GM12865 (cell line): ENCODE data around the gene SMARCAD1.

Experiments used
- DNase-seq: peaks from one replicate; pipeline ENCODE4 v3.0.0; 2010; ENCODE audit warnings: low read depth
- H3K4me3 ChIP-seq: 2 replicates; pipeline ENCODE4 v1.5.1; 2011; ENCODE audit warnings: mild to moderate bottlenecking, low read depth, low read length, control low read depth
- TF ChIP-seq, protein P1 (sequence below): IDR thresholded peaks from 2 replicates; pipeline ENCODE4 v1.5.1; 2011; ENCODE audit warnings: low read length, control low read depth, low read depth, inconsistent platforms; ENCODE audit not compliant: insufficient read depth; ENCODE audit errors: missing control alignments

The SMARCAD1 gene

DNA sequence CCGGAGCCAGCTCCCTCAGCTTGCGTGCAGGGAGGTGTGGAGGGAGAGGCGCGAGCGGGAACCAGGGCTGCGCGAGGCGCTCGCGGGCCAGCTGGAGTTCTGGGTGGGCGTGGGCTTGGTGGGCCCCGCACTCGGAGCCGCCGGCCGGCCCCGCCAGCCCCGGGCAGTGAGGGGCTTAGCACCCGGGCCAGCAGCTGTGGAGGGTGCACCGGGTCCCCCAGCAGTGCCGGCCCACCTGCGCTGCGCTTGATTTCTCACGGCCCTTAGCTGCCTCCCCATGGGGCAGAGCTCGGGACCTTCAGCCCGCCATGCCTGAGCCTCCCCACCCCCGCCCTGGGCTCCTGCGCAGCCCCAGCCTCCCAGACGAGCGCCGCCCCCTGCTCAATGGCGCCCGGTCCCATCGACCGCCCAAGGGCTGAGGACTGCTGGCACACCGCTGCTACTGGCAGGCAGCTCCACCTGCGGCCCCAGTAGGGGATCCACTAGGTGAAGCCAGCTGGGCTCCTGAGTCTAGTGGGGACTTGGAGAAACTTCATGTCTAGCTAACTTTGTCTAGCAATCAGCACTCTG is 37.8 kb upstream of the SMARCAD1 start:
- no peak overlapping the region for H3K4me3 ChIP-seq
- TF ChIP-seq, protein P1, sequence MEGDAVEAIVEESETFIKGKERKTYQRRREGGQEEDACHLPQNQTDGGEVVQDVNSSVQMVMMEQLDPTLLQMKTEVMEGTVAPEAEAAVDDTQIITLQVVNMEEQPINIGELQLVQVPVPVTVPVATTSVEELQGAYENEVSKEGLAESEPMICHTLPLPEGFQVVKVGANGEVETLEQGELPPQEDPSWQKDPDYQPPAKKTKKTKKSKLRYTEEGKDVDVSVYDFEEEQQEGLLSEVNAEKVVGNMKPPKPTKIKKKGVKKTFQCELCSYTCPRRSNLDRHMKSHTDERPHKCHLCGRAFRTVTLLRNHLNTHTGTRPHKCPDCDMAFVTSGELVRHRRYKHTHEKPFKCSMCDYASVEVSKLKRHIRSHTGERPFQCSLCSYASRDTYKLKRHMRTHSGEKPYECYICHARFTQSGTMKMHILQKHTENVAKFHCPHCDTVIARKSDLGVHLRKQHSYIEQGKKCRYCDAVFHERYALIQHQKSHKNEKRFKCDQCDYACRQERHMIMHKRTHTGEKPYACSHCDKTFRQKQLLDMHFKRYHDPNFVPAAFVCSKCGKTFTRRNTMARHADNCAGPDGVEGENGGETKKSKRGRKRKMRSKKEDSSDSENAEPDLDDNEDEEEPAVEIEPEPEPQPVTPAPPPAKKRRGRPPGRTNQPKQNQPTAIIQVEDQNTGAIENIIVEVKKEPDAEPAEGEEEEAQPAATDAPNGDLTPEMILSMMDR, result no peak
- no peak for DNase-seq

DNA sequence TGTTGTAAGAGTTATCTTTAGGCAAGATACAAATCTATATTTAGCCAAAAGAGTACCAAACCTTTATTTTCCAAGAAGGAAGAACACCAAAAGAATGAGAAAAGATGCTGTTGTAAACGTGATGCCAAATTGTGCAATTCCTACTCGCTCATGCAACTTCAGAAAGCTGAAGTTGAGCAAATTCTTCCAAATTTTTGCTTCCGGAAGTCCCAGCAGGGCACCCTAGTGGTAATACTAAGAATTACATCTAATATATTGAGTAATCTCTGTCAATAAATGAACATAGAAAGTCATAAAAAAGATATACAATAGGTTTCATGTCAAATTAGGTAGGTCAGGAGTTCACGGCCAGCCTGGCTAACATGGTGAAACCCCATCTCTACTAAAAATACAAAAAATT is 36.0 kb upstream of the SMARCAD1 start:
- no peak for DNase-seq
- no peak overlapping the region for H3K4me3 ChIP-seq
- TF ChIP-seq, protein P1, result peak; percentile 18

DNA sequence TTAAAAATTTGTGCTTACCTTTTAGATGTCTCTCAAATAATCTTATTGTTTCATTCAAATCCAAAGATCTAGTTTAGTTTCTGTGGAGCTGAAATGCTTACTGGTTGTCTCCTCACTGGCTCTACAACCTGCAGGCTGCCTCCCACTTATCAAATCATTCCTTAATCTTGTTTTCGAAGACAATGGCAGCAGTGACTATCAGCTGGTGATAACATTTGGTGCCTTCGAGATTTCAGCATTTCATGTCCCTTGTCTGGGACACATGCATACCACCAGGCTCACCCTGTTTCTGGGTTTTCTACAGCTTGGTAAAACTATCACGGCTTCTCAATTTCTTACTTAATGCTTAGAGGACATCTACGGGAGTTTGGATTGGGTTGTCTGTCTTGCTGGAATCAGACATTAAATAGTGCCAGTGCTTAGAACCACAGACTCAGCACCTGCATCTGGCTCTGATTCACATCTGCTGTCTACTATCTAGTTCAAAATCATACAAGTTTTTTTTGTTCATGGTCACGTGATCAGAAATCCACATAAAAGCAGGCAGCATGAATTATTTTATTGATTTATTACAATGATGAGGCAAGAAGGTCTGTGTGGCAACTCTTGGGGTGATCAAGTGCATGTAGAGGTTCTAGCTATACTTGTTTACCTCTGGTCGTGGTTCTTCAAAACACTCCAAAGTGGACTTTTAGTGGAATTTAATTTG is 32.0 kb upstream of the SMARCAD1 start:
- TF ChIP-seq, protein P1, result no peak
- no peak overlapping the region for H3K4me3 ChIP-seq
- no peak for DNase-seq

DNA sequence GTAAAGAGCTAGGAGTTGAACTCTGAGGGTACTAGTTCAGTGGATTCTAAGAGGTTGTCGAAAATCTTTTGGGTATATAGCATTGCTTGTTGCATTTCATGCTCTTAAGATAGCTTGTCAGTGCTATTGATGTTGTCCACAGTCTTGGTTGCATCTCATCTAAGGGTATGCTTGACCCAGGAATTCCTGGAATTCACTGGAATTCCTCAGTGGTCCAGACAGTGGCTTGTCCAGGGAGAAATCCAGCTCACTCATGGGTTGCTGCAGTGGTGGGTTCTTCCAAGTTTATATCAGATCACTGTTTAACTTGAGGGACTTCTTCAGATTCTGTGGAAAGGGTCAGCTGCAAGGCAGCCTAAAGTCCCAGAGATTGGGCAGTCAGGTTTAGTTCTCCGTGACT is 29.8 kb upstream of the SMARCAD1 start:
- TF ChIP-seq, protein P1, result no peak
- no peak for DNase-seq
- H3K4me3 ChIP-seq, result no peak overlapping the region

DNA sequence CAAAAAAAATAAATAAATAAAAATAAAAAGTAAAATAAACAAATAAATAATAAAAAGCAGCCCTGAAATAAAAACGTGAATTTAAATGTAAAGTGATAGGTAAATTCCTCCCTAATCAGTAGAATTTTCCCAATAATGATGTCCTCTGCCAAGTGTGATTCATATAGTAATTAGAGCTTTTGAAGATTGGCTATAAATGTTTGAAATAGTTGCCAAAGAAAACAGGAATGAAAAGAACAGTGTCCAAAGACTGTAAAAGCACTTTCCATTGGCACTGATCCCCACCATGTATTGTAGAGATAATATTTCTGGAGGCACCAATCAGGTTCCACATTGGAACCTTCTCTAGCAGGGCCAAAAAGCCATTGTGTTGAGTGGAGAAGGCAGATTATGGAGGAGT is 25.9 kb upstream of the SMARCAD1 start:
- no peak for DNase-seq
- TF ChIP-seq, protein P1, result no peak
- no peak overlapping the region for H3K4me3 ChIP-seq

DNA sequence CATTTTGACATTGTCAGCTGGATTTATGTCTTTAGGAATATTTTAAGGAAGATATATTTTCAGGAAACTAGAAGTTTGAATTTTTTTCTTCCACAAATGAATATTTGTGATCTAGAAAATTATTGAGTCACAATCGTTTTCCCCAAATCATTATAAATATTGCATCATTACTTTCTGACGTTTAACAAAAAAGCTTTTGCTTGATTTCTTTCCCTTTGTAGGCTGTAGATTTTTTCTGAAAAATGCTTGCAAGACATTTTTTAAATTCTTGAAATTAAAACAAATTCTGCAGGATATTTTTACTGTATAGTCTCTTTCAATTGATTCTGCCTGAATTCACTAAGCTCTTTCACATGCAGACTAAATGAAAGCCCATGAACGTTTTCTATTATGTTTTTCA is 4.9 kb upstream of the SMARCAD1 start:
- H3K4me3 ChIP-seq, result no peak overlapping the region
- DNase-seq, result no peak
- TF ChIP-seq, protein P1, result no peak

DNA sequence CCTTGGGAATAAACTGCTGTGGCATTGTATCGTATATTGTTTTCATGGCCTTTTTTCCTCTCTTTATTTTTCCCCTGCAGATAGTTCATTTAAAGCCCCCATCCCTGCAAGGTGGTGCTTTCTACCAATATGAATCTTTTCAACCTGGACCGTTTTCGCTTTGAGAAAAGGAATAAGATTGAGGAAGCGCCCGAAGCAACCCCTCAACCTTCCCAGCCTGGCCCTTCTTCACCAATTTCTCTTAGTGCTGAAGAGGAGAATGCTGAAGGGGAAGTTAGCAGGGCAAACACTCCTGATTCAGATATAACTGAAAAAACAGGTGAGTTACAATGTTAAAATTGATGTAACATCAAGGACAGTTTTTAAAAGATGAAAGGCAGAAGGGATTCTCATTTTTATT is 601 bp downstream of the SMARCAD1 start:
- TF ChIP-seq, protein P1, result no peak
- DNase-seq, result no peak
- H3K4me3 ChIP-seq, result peak overlapping the region; percentile 77
